ENCODE data around the gene NKIRAS1. TPM values are rescaled to one million over a fixed set of nuclear protein-coding genes. Genes with fewer than 3 reads are reported as not detected.

The NKIRAS1 gene
- total RNA-seq, 2 donors from 2014 or later = 6.3 to 6.9 TPM

- DNase-seq = no peak
- no peak for TF ChIP-seq CTCF (conservative IDR thresholded peaks at IDR 0.05)
- no peak overlapping the region for H3K4me3 ChIP-seq (ENCODE audit: low read length)
- no peak overlapping the region for H3K27ac ChIP-seq (ENCODE audit: low read depth, low read length)
- H3K27me3 Mint-ChIP-seq (ENCODE audit: insufficient read depth) = no peaks in the 10 kb centered on the region
- WGBS, 2 experiments (ENCODE audit: insufficient coverage in 1 of 2, insufficient read length in 1 of 2) = 60 to 98% methylated on average over 1 to 2 of the region's 3 CpGs
- H3K4me1 ChIP-seq (ENCODE audit: control insufficient read depth, insufficient read depth, low read length) = no peaks in the 10 kb centered on the region
- no peaks in the 10 kb centered on the region for H3K9me3 ChIP-seq (ENCODE audit: control insufficient read depth, low read length)
- H3K36me3 ChIP-seq (ENCODE audit: control insufficient read depth, insufficient read depth, low read length) = peaks cover 5% of the 10 kb centered on the region
- peaks cover 1% of the 10 kb centered on the region for H3K36me3 Mint-ChIP-seq (ENCODE audit: low read depth)
- H3K9ac ChIP-seq (ENCODE audit: extremely low read depth, low read length, poor library complexity, severe bottlenecking) = no peak overlapping the region
- H3K9me3 Mint-ChIP-seq = no peaks in the 10 kb centered on the region
- H3K27me3 ChIP-seq (ENCODE audit: control insufficient read depth, insufficient read depth, low read length, poor library complexity, severe bottlenecking) = no peaks in the 10 kb centered on the region
- H3K4me3 Mint-ChIP-seq = no peak overlapping the region
- peaks cover 16% of the 10 kb centered on the region for H3K4me1 Mint-ChIP-seq
- no peak overlapping the region for H3K27ac Mint-ChIP-seq
These were observed 72.9 kb downstream of the NKIRAS1 start for GRCh38 chr3:23843869-23844268.

Other genes starting within 250 kb of the NKIRAS1 start
- 100 to 1,000 TPM; 112 to 120 TPM for gene UBE2E1, start 111.0 kb downstream of the NKIRAS1 start, total RNA-seq
- 1,000 to 10,000 TPM; 2,011 to 2,129 TPM for gene RPL15, start 142 bp upstream of the NKIRAS1 start, total RNA-seq
- gene NR1D2, start 28.3 kb upstream of the NKIRAS1 start, total RNA-seq = 10 to 100 TPM; 22.7 to 30.5 TPM

All from endodermal cell (in vitro differentiated cells).